CD4-positive, alpha-beta T cell treated with Interleukin-15 for 4 hours (primary cell): ENCODE results near the gene MYH15.
"Not testable (repeated sequence)": the region's sequence is repeated elsewhere in the genome, so short reads cannot be mapped to it uniquely, and the experiment has no call there.

ENCODE experiments used
- DNase-seq: peaks from one replicate; pipeline ENCODE4 v3.0.0-alpha.2; 2020; ENCODE audit warnings: low spot score

MYH15 gene

GRCh38 chr3:108388136-108389132, 122.0 kb downstream of the MYH15 start:
- peak; percentile 8 for DNase-seq

GRCh38 chr3:108387063-108387462, 123.3 kb downstream of the MYH15 start:
- no peak for DNase-seq

- no peak for DNase-seq
These were observed 127.1 kb downstream of the MYH15 start for GRCh38 chr3:108383306-108383705.

- DNase-seq: no peak
These were observed 128.8 kb downstream of the MYH15 start for GRCh38 chr3:108381529-108382140.

- no peak for DNase-seq
These were observed 130.1 kb downstream of the MYH15 start for GRCh38 chr3:108380128-108380795.

- DNase-seq: not testable (repeated sequence)
These were observed 131.4 kb downstream of the MYH15 start for GRCh38 chr3:108378952-108379342.

GRCh38 chr3:108378153-108378951, 132.0 kb downstream of the MYH15 start:
- no peak for DNase-seq

DNA sequence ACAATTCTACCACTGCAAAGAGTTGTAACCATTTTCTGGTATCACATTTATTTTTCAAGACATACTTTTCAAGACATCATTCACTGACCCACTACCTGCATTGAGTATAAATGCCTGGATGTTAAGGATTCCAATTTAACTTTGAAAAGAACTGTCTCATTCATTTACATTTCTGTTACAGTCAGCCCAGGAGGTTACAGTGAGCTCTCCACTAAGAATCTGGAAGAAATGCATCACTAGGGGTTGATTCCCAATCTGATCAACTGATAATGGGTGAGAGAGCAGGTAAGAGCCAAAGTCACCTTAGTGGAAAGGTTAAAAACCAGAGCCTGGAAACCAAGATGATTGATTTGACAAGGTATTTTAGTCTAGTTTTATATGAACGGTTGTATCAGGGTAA, 133.0 kb downstream of the MYH15 start:
- DNase-seq: no peak

DNA sequence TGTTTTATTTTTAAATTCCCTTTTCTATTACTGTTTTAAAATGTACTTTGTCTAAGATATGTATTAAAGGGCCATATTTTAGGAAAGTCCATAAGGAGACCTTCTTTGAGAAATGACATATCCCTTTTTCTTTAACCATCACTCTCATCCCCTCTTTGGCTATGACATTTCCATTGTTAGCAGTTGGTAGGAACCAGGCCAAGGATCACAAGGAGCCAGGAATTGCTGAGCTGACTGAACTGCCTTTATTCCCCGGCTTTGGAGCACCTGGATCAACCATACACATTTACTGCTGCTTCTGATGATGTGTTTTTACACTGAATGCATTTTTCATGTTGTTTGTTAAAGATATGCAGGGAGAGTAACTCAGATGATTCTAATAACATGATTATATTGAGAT, 134.4 kb downstream of the MYH15 start:
- no peak for DNase-seq

- no peak for DNase-seq
These were observed 151.4 kb downstream of the MYH15 start for GRCh38 chr3:108359011-108359410.

DNA sequence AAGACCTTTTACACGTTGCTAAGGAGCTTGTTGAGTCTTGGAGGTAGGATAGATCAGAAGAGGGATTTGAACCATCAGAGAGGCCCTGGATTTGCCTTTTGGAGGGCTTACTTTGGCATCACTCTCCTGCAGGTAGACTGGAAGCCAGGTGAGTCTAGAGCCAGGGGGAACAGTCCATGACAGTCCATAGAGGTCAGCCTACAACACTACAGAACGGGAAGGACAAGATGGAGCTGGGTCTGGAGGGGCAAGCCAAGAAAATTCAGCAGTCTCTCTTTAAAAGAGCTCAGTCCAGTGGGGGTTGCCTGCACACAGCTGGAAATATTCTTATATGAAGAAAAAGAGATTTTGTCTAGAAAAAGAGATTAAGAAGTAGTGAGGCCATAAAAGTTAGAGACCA, 153.4 kb downstream of the MYH15 start:
- DNase-seq: no peak

- no peak for DNase-seq
These were observed 155.8 kb downstream of the MYH15 start for GRCh38 chr3:108354562-108354961.

- DNase-seq: no peak
These were observed 158.2 kb downstream of the MYH15 start for GRCh38 chr3:108352176-108352575.

- DNase-seq: no peak
These were observed 163.8 kb downstream of the MYH15 start for GRCh38 chr3:108346301-108347227.

DNA sequence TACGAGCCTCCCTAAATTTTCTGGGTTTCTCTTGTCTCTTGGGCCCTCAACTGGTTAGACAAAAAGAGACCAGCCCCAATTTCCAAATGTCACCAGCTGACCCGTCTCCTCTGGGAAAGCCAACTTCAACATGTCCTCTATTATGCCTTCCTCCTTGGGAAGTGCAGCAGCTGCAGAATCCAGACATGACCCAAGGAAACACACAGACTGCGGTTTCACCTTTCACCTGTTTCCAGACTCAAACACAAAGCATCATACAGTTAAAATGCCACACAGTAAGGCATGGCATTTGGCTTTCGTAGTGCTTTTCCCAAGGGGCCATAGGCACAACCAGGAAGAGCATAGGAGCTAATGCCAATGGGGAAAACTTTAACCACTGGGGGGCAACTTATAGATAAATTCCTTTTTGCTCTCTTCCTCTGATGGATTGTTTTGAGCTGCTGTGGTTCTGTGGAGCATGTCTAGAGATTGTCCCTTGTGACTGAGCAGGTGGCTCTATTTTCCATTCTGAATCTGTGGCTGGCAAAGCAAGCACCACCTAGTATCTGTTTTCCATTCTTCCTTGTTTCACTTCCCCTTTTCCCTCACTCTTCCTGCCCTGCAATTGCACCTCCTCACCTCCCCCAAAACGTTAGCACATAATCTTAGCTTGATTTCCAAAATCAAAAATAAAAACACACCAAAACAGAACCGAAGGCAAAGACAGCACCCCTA, 164.7 kb downstream of the MYH15 start:
- no peak for DNase-seq

DNA sequence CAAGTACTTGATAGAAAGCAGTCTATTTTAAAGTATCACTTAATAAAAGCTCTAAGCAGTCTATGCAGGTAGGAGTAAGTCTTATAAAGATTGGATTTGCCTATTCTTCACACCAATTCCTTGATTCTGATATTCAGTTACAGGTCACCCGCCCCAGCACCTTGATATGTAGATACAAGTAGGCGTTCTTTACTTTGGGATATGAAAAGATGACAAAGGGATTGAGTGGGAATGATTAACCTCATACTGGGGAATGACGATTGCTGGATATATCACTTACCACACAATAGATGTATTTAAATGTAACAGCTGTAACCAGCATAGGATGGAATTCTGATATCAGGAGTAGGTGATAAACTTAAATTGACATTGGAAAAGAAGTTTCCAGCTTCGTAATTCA, 166.9 kb downstream of the MYH15 start:
- DNase-seq: no peak

GRCh38 chr3:108342837-108343486, 167.4 kb downstream of the MYH15 start:
- no peak for DNase-seq

GRCh38 chr3:108341911-108342310, 168.5 kb downstream of the MYH15 start:
- DNase-seq: no peak

DNA sequence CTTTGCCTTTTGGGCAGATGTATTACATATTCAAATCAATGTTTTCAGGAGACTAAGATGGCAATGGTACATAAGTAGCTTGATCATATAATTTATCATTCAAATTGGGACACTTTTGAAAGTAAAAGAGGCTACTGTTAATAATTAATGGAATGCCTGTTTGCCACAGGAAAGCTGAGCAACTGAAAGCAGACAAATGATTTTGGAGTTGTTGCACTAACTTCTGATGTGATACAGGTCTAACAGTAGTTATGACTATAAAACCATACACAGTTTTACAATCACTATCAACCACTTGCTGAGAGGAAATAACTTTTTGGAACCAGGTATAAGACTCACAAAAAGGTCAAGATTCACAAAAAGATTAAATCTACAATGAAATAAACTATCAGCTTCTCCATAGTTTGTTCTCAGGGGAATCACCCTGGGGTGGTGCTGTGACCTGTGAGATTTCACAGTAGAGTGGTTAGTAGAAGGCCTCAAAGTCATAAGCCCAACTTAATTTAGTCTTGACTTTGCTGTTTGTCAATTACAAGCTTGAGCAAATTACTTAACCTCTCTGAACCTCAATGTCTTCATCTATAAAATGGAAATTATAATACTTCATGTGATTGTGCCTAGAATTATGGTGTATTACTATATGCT, 171.4 kb downstream of the MYH15 start:
- no peak for DNase-seq
